ENCODE results near the gene YIPF5. TPM values are rescaled to one million over a fixed set of nuclear protein-coding genes. Genes with fewer than 3 reads are reported as not detected.

The YIPF5 gene
- total and polyA plus RNA-seq, 2 donors from 2014 or later: 18.5 to 48.0 TPM

- no peaks in the 10 kb centered on the region for H3K36me3 ChIP-seq (ENCODE audit: control insufficient read depth in 2 of 3, insufficient read depth in 3 of 3, low read length in 3 of 3)
- no peaks in the 10 kb centered on the region for H3K9me3 ChIP-seq (ENCODE audit: control insufficient read depth in 2 of 3, insufficient read depth in 1 of 3, low read length in 3 of 3)
- no peak overlapping the region for H3K4me3 ChIP-seq (ENCODE audit: low read length in 3 of 3)
- no peaks in the 10 kb centered on the region for H3K27me3 ChIP-seq (ENCODE audit: control insufficient read depth, insufficient read depth, low read length)
- no peak overlapping the region for H3K27ac ChIP-seq (ENCODE audit: low read depth in 2 of 2, low read length in 2 of 2)
- DNase-seq: no peak
- intact Hi-C loops (cut with DNase I): no loop called here
- no peaks in the 10 kb centered on the region for H3K4me1 ChIP-seq (ENCODE audit: control insufficient read depth in 2 of 3, insufficient read depth in 2 of 3, low read depth in 1 of 3, low read length in 3 of 3)
- no peak for FAIRE-seq
- TF ChIP-seq CTCF (IDR thresholded peaks at IDR 0.05; ENCODE audit: borderline replicate concordance, extremely low read depth, insufficient read depth): no peak
- no peak overlapping the region for H3K9ac ChIP-seq (ENCODE audit: low read length in 3 of 3)
Observed at GRCh38 chr5:144131261-144131660, 39.2 kb downstream of the YIPF5 start.

- Histone ChIP-seq H3K27me3 (ENCODE audit: control insufficient read depth, insufficient read depth, low read length) (no peaks in the 10 kb centered on the region), H3K27ac (ENCODE audit: low read depth in 2 of 2, low read length in 2 of 2) (no peak overlapping the region), H3K36me3 (ENCODE audit: control insufficient read depth in 2 of 3, insufficient read depth in 3 of 3, low read length in 3 of 3) (no peaks in the 10 kb centered on the region), H3K4me3 (ENCODE audit: low read length in 3 of 3) (no peak overlapping the region), H3K9me3 (ENCODE audit: control insufficient read depth in 2 of 3, insufficient read depth in 1 of 3, low read length in 3 of 3) (no peaks in the 10 kb centered on the region), H3K4me1 (ENCODE audit: control insufficient read depth in 2 of 3, insufficient read depth in 2 of 3, low read depth in 1 of 3, low read length in 3 of 3) (no peaks in the 10 kb centered on the region), H3K9ac (ENCODE audit: low read length in 3 of 3) (no peak overlapping the region)
- FAIRE-seq (no peak), DNase-seq (no peak)
- TF ChIP-seq CTCF (IDR thresholded peaks at IDR 0.05; ENCODE audit: borderline replicate concordance, extremely low read depth, insufficient read depth): no peak
- intact Hi-C loops (cut with DNase I): no loop called here
Observed at GRCh38 chr5:144130306-144130705, 40.2 kb downstream of the YIPF5 start.

- Histone ChIP-seq H3K9ac (ENCODE audit: low read length in 3 of 3) (no peak overlapping the region), H3K4me3 (ENCODE audit: low read length in 3 of 3) (no peak overlapping the region), H3K9me3 (ENCODE audit: control insufficient read depth in 2 of 3, insufficient read depth in 1 of 3, low read length in 3 of 3) (no peaks in the 10 kb centered on the region), H3K36me3 (ENCODE audit: control insufficient read depth in 2 of 3, insufficient read depth in 3 of 3, low read length in 3 of 3) (no peaks in the 10 kb centered on the region), H3K27ac (ENCODE audit: low read depth in 2 of 2, low read length in 2 of 2) (no peak overlapping the region), H3K27me3 (ENCODE audit: control insufficient read depth, insufficient read depth, low read length) (no peaks in the 10 kb centered on the region), H3K4me1 (ENCODE audit: control insufficient read depth in 2 of 3, insufficient read depth in 2 of 3, low read depth in 1 of 3, low read length in 3 of 3) (no peaks in the 10 kb centered on the region)
- FAIRE-seq (no peak), DNase-seq (no peak)
- intact Hi-C loops (cut with DNase I): no loop called here
- no peak for TF ChIP-seq CTCF (IDR thresholded peaks at IDR 0.05; ENCODE audit: borderline replicate concordance, extremely low read depth, insufficient read depth)
Observed at GRCh38 chr5:144128844-144129243, 41.6 kb downstream of the YIPF5 start.

- H3K9ac ChIP-seq (ENCODE audit: low read length in 3 of 3): no peak overlapping the region
Observed at GRCh38 chr5:144126707-144127106, 43.8 kb downstream of the YIPF5 start.

More at GRCh38 chr5:144126707-144127106, 43.8 kb downstream of the YIPF5 start:
- H3K9me3 ChIP-seq (ENCODE audit: control insufficient read depth in 2 of 3, insufficient read depth in 1 of 3, low read length in 3 of 3): no peaks in the 10 kb centered on the region
- H3K27me3 ChIP-seq (ENCODE audit: control insufficient read depth, insufficient read depth, low read length): no peaks in the 10 kb centered on the region
- no peaks in the 10 kb centered on the region for H3K36me3 ChIP-seq (ENCODE audit: control insufficient read depth in 2 of 3, insufficient read depth in 3 of 3, low read length in 3 of 3)
- DNase-seq (no peak), FAIRE-seq (no peak)
- H3K4me1 ChIP-seq (ENCODE audit: control insufficient read depth in 2 of 3, insufficient read depth in 2 of 3, low read depth in 1 of 3, low read length in 3 of 3): no peaks in the 10 kb centered on the region
- no peak for TF ChIP-seq CTCF (IDR thresholded peaks at IDR 0.05; ENCODE audit: borderline replicate concordance, extremely low read depth, insufficient read depth)
- no peak overlapping the region for H3K27ac ChIP-seq (ENCODE audit: low read depth in 2 of 2, low read length in 2 of 2)
- H3K4me3 ChIP-seq (ENCODE audit: low read length in 3 of 3): no peak overlapping the region
- intact Hi-C loops (cut with DNase I): no loop called here

Measured in kidney (tissue), 14 donors.